KOPT-K1 (cell line): ENCODE data around the gene IPO8.

ENCODE experiments used
- H3K27ac ChIP-seq: fragments of 200-600 bp; sonication (generic); 2 replicates; pipeline ENCODE4 v1.5.1; 2016; ENCODE audit warnings: antibody characterized with exemption, mild to moderate bottlenecking, low read depth, low read length; ENCODE audit not compliant: poor library complexity, severe bottlenecking
- H3K36me3 ChIP-seq: fragments of 200-600 bp; sonication (generic); 2 replicates; pipeline ENCODE4 v1.5.1; 2017; ENCODE audit warnings: antibody characterized with exemption, mild to moderate bottlenecking, low read length, moderate library complexity; ENCODE audit not compliant: insufficient read depth
- H3K9me3 ChIP-seq: fragments of 200-600 bp; sonication (generic); 2 replicates; pipeline ENCODE4 v1.5.1; 2017; ENCODE audit warnings: antibody characterized with exemption, low read length, mild to moderate bottlenecking; ENCODE audit not compliant: insufficient read depth, poor library complexity, severe bottlenecking

Gene IPO8

DNA sequence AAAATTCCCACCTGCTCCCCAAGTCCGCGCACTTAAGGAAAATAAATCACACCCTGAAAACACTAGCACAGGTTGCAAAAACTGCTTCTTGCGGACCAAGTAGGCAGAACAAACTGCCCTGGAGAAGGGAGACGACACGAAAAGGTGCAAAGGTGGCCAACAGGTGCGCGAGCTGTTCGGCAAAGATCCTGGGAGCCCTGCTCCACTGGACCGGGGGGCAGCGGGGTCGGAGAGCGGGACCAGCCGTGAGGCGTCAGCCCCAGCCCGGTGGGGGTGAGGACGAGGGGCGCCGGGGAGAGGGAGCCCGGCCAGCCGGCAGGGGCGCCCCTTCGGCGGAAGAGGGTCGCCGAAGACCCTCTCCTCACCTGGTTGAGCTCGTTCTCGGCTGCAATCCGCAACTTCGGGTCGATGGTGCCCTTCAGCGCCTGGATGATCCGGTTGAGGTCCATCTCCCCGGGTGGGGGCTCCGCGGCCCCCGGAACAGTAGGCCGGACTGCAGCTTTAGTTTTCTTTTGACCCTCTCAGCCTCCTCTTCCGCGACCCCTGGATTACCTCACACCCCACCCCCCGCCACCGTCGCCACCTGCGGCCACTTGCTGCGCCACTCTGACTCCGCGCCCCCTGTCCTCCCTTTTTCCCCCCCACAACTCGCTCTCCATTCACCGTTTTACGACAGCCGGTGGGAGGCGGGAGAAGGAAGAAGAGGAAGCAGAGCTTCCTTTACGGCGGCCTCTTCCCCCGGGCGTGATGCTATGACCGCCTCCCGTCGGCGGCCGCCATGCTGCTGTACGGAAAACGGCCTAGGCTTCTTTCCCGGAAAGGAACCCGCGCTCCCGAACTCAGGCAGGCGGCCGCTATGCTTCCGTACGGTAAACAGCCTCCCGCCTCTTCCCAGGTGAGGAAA, at the start of gene IPO8:
Gene IPO8, minus strand, starts transcription at position 671 of the 904 bp plus-strand sequence. Its CDS starts 222 bp downstream, at position 449.
- H3K27ac ChIP-seq: peak within 1 kb of the TSS; percentile 63
- H3K36me3 ChIP-seq: no peaks in the 10 kb centered on the region
- H3K9me3 ChIP-seq: no peaks in the 10 kb centered on the region

DNA sequence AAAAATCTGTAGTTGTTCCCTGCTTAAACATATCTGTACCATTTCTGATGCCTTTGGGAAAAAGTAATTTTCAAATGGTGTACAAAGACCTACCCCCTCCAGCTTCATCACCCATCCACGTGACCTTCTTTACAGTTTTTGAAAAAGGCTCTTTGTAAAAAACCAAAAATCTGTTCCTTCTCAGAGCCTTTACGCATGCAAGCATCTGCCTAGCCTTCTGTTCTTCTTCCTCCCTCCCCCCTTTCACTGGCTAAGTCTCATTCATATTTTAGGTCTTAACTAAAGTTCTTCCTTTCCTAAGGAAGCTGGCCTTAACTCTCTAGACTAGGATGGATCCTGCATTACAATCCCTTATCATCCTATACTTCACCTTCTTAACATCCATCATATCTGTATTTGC, 48.7 kb upstream of the IPO8 start:
- Histone ChIP-seq H3K27ac (no peak overlapping the region), H3K9me3 (no peaks in the 10 kb centered on the region), H3K36me3 (no peaks in the 10 kb centered on the region)

DNA sequence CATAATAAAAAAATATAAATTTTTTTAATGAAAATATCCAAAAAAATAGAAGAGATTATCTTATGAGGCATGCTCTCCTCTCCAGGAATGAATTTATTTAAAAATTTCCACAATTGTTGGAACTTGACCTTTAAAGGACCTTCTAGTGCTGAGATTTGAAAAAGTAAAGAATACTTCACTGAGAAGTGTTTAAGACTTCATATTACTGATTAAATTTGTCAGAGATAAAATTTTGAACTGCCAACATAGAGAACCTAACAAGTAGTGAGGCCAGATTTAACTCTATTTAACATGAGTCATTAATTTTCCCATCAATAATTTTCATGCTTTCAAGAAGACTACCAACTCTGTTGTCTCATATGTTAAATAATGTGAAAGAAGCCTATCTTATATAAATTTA, 44.6 kb upstream of the IPO8 start:
- H3K36me3 ChIP-seq: no peaks in the 10 kb centered on the region; the same call in 1 of the 2 replicates
- H3K9me3 ChIP-seq: no peaks in the 10 kb centered on the region
- no peak overlapping the region for H3K27ac ChIP-seq

DNA sequence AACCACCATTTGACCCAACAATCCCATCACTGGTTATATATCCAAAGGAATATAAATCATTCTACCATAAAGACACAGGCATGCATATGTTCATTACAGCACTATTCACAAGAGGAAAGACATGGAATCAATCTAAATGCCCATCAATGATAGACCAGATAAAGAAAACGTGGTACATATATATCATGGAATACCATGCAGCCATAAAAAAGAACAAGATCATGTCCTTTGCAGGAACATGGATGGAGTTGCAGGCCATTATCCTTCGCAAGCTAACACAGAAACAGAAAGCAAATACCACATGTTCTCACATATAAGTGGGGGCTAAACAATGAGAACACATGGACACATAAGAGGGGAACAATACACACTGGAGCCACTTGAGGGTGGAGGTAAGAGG, 43.4 kb upstream of the IPO8 start:
- Histone ChIP-seq H3K36me3 (peaks cover 4% of the 10 kb centered on the region; the same call in 1 of the 2 replicates), H3K27ac (no peak overlapping the region), H3K9me3 (no peaks in the 10 kb centered on the region)

DNA sequence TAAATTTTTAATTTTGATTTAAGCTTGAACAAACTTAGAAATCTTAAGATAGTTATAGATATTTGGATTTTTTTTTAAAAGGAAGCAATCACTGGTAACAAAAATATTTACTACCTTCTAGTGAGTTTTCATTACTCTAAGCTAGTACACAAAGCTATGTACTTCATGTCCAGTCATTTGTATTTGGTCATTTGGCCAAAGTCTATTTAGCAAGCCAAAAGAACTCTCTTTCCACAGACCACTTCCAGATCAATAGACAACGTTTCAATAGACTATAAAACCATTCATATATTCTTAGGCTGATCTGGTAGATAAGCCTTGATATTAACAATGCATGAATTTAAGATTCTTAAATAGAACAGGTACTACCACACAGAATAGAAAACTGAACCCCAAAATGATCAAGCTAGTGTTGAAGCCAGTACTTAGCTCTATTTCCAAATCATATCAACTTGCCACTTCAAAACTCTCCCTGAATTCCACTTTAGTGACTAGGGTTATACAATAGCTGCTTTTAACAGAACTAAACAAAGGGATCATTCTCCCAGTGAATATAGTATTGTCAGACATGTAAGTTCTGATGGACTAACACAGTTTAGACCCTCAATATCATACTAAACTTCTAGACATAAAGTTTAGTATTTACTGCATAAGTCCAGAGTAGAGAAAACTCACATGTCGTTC, 37.4 kb upstream of the IPO8 start:
- H3K27ac ChIP-seq: no peak overlapping the region
- H3K9me3 ChIP-seq: no peaks in the 10 kb centered on the region
- H3K36me3 ChIP-seq: peaks cover 9% of the 10 kb centered on the region; the same call in 1 of the 2 replicates

DNA sequence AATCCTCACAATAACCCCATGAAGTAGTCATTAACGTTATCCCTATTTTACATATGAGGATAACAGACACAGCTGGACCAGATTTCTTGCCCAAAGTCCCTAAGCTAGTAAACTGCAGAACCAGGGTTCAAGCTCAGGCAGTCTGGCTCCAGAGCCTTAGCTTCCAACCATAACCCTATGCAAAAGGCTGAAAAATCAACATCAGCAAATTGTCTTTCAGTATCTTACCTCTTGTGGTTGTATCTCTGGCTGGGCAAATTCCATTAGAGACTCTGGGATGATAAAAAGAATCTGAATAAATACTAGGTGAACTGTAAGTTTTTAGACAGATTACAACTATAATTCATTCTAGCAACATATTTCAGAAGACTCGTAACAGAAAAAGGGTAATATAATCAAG, 34.3 kb upstream of the IPO8 start:
- H3K27ac ChIP-seq: no peak overlapping the region
- H3K9me3 ChIP-seq: no peaks in the 10 kb centered on the region
- peaks cover 9% of the 10 kb centered on the region; the same call in 1 of the 2 replicates for H3K36me3 ChIP-seq

DNA sequence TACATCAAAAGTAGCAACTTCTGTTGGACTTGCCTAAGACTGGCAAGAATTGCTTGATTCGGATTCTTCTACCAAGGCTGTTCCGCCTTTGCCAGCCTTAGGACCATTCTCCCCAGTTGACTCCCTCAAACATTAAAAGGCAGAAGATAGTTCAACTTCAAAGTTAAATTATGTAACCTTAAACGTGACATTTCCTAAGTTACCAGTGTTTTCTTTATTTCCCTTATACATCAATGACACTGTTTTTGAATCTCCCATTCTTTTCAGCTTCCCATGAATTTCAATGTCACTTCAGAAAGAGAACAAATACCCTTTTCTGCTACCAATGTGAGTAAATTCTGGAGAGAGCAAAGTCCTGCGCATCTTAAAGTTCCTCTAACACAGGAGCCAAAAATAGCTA, 33.9 kb upstream of the IPO8 start:
- Histone ChIP-seq H3K36me3 (peaks cover 6% of the 10 kb centered on the region; the same call in 1 of the 2 replicates), H3K27ac (no peak overlapping the region), H3K9me3 (no peaks in the 10 kb centered on the region)

DNA sequence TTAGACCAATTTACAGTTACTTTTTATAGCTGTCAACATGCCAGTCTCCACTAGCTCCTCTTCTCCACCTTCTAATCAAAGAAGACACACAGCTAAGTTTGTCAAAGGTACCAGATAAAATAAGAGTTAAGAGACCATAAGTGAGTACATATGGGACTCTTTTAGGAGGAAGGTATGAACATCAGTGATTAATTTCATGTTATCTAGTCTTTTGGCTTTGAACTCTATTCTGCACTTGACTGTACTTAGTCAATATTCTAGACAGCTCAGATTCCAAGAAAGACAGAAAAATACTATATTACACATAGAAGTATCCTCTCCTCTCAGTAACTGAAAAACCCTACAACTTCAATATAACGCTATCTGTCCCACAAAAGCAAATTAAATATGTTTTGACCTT, 31.0 kb upstream of the IPO8 start:
- H3K36me3 ChIP-seq: peaks cover 9% of the 10 kb centered on the region
- H3K27ac ChIP-seq: no peak overlapping the region
- H3K9me3 ChIP-seq: no peaks in the 10 kb centered on the region

DNA sequence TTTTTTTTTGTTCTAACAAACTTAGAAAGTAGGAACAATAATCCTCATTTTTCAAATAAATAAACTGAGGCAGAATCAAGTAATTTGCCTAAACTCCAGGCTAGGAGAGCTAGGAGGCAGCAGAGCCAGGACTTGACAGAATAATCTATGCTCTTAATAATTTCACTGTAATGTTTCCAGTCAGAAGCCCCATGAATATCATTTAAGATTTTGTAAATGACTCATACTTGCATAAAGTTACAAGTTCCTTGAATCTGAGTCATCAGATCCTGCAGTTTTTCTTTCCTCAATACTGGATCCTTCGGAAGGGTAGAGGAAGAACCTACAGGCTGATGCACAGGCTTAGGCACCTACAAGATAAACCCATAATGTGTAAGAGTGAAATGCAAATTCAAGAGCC, 30.1 kb upstream of the IPO8 start:
- Histone ChIP-seq H3K27ac (no peak overlapping the region), H3K36me3 (peaks cover 9% of the 10 kb centered on the region), H3K9me3 (no peaks in the 10 kb centered on the region)

DNA sequence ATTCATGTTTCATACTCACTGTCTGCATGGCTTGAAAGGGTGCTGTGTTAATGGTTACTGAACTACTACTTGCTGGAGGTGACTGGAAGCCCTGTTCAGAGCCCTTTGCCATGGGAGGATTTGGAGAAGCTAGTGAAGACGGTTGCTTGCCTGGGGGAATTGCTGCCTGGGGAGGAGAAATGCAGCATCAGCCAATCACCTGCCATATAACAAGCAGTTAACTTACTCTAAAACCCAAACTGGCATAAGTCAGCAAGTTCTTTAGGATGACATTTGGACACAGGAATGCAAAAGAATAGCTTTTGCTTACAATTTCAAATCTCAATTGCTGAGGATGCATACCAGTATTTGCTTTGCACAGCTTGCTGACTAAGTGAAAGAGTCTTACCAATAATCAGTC, 23.4 kb upstream of the IPO8 start:
- Histone ChIP-seq H3K9me3 (no peaks in the 10 kb centered on the region), H3K36me3 (peaks cover 17% of the 10 kb centered on the region; the same call in 1 of the 2 replicates), H3K27ac (no peak overlapping the region)

DNA sequence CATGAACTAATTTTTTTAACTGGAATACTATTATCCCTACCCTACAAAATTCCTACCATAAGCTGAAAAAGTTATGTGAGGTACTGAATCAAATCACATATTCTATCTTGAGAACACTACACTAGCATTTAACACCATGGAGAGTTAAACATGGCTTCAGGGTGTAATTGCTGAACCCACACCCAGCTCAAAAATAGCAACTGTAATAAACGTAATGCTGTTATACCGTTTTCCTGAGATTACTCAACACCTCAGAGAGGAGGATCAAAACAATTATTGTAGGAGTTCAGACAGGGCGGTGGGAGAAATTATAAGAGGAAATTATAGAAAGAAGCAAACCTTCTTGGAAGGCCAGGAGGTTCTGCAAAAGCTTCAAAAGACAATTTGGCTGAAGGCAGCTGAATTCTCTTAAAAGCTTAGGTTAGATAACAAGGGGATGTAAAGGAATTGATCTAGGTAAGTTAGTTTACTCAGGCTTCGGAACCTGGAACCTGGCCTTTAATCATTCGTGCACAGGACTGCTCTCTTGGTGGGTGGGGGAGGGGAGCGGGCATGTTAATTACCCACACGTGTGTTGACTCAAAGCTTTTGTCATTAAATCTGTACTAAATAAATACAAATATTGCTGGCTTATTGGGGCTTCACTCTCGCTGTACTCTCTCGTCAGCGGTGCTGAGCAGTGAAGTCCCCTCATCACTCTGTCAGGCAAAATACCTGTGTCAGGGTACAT, 12.1 kb upstream of the IPO8 start:
- Histone ChIP-seq H3K27ac (no peak overlapping the region), H3K36me3 (no peaks in the 10 kb centered on the region; the same call in 1 of the 2 replicates)

DNA sequence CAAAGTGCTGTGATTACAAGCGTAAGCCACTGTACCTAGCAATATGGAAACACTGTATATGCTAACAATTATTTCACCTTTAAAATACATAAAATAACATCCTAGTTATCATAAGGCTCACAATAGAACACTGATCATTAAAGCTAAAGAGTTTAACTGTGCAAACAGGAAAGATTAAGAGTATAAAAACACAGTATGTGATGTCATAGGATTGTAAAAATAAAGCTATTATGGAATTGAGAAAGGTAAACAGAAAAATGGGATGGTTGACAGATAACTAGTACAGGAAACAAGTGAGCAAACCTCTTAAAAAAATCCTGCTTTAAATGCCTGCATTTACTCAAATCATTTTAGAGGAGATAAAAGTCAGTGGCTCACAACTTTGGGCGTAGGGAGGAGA, 10.8 kb upstream of the IPO8 start:
- no peaks in the 10 kb centered on the region for H3K9me3 ChIP-seq
- no peak overlapping the region for H3K27ac ChIP-seq
- no peaks in the 10 kb centered on the region; the same call in 1 of the 2 replicates for H3K36me3 ChIP-seq

More for the DNA sequence above, 12.1 kb upstream of the IPO8 start:
- no peaks in the 10 kb centered on the region for H3K9me3 ChIP-seq

DNA sequence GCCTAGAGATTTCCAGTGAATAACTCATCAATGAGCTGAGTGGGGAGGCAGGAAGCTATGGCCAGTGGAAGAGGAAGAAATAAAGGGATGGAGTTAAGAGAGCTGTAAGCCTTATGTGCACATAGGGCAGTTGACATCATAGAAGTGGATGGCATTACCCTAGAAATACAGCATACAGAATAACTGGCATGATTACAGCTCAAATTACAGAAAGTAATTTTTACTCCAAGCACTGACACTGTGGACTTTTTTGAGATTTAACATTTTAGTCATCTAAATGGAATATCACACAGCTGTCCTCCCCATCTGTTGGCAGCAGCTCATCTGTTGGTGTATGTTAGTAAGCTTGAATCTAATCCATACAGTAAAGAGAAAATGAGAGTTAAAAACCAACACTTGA, 5.4 kb upstream of the IPO8 start:
- no peaks in the 10 kb centered on the region for H3K9me3 ChIP-seq
- H3K27ac ChIP-seq: no peak overlapping the region
- no peaks in the 10 kb centered on the region for H3K36me3 ChIP-seq

DNA sequence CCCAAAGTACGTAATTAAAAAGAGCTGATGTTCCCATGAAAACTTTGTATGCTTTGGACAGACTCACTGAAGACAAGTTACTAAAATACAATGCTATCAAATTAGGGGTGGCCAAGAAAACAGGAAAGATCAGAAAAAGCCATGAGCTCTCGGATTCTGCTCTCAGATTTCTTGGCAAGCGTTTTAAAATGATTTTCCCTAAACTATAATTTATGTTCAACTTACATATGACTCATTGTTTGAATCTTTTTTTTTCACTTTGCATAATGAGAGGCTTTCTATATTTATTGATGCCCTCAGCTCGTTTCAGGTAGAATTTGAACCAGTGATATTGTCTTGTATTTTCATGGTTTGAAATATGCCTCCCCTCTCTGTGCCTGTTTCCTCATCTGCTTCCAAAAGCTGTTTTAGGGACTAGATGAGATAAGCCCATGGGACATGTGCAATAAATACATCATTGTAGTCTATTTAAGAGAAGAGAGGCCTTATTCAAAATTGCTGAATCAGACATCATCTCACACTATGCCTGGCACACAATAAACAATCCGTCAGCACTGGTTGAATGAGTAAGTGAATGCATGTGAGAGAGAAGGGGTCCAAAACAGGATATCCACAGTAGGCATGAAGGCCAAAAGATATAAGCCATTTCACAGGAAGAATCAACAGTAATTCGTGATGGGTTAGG, 4.7 kb upstream of the IPO8 start:
- H3K9me3 ChIP-seq: no peaks in the 10 kb centered on the region
- no peaks in the 10 kb centered on the region for H3K36me3 ChIP-seq
- no peak overlapping the region for H3K27ac ChIP-seq
